Heart right ventricle (tissue), 16 donors: ENCODE measurements around the gene ABCA13. TPM values are rescaled to one million over a fixed set of nuclear protein-coding genes. Genes with fewer than 3 reads are reported as not detected.

Experiments used
- ATAC-seq, 8 donors: fragments of 200-7000 bp; cut with Tn5 transposase; one replicate each; pipeline ENCODE4 v1.9.1; 2020; ENCODE audit warnings: mild to moderate bottlenecking in 8 of 8, moderate library complexity in 8 of 8, moderate number of reproducible peaks in 1 of 8
- DNase-seq, 2 donors: peaks; one replicate each; pipeline ENCODE4 v3.0.0-alpha.2; 2020
- H3K27ac ChIP-seq, 10 donors: fragments of 200-600 bp; sonication (generic) in 2 of 10; one replicate each; pipeline versions ENCODE4 v1.5.0 to v1.8.0; 2020 to 2022; ENCODE audit warnings: mild to moderate bottlenecking in 3 of 10
- H3K27me3 ChIP-seq, 7 donors: fragments of 200-600 bp; one replicate each; pipeline ENCODE4 v1.8.0; 2021 to 2022; ENCODE audit warnings: mild to moderate bottlenecking in 2 of 7
- H3K36me3 ChIP-seq, 9 donors: fragments of 200-600 bp; sonication (generic) in 1 of 9; one replicate each; pipeline versions ENCODE4 v1.5.0 to v1.8.0; 2020 to 2022; ENCODE audit warnings: mild to moderate bottlenecking in 2 of 9
- H3K4me1 ChIP-seq, 9 donors: fragments of 200-600 bp; sonication (generic) in 1 of 9; one replicate each; pipeline versions ENCODE4 v1.5.0 to v1.8.0; 2020 to 2022; ENCODE audit warnings: mild to moderate bottlenecking in 4 of 9
- H3K4me3 ChIP-seq, 10 donors: fragments of 200-600 bp; sonication (generic) in 2 of 10; one replicate each; pipeline versions ENCODE4 v1.5.0 to v1.8.0; 2020 to 2022; ENCODE audit warnings: mild to moderate bottlenecking in 7 of 10, moderate library complexity in 2 of 10
- H3K9me3 ChIP-seq, 11 donors: fragments of 200-600 bp in 10 of 11; sonication (generic) in 2 of 11; one replicate each; pipeline versions ENCODE4 v1.5.0 to v1.8.0; 2013 to 2022; ENCODE audit warnings: mild to moderate bottlenecking in 2 of 11, control low read depth in 1 of 11, moderate library complexity in 1 of 11
- CTCF ChIP-seq, 9 donors: fragments of 200-600 bp; sonication (generic) in 2 of 9; IDR thresholded peaks; one replicate each; pipeline versions ENCODE4 v1.5.0 to v1.8.0; 2021 to 2022; ENCODE audit warnings: antibody characterized with exemption in 9 of 9, mild to moderate bottlenecking in 5 of 9, moderate library complexity in 1 of 9
- WGBS, 2 donors: extraction: QIAGEN DNeasy Blood & Tissue Kit; methylation state at CpG; one replicate each; pipeline ENCODE4 v1.1.7; 2013; ENCODE audit warnings: inconsistent platforms in 1 of 2; 5-methylcytosine and 5-hydroxymethylcytosine counted together
- intact Hi-C, 10 donors: fragments of 100-400 bp; cut with DNase I; formaldehyde crosslinking; loops; one replicate each; pipeline versions ENCODE4 v1.11.1 to v1.14.2; 2022
- polyA plus RNA-seq, 2 donors: library from polyadenylated mRNA; stranded (reverse); fragments of 200-250 nt; gene quantifications; one replicate each; pipeline ENCODE4 v1.2.3, GENCODE V29; 2013
- total RNA-seq, 10 donors: library from RNA; stranded (reverse); fragmentation: NEBNext Ultra II Directional in 3 of 10; extraction: Animal tissue kit (Norgen Biotek cat#: 25700) in 3 of 10; gene quantifications; one replicate each; pipeline versions ENCODE4 v1.2.1 to v1.2.4, GENCODE V29; 2021 to 2023
- donor health status: Arrhythmogenic right ventricular cardiomyopathy.
- donor health status: ischemic (EF 13 %, LVEDD 7.1; RV severe dilation, severe dysfunction).
- donor health status: healthy with polysubstance abuse.
- donor health status: DM: no; HTN: yes; CAD: no.
- donor health status: DM: no; HTN: no; CAD: no.
- donor health status: ischemic (EF 25% LVEDD 6.9; RV normal size, moderate dysfunction).
- donor health status: ischemic (EF 25% LVEDD 5.7; RV mildly dilated, moderate dysfunction).
- donor health status: healthy.
- donor health status: DM: yes; HTN: yes; CAD: no.
- donor health status: Ischemic cardiomyopathy.
- donor health status: ischemic (EF 35%, LVEDD 5.7; RV mildly dilated, moderate dysfunction).
- donor health status: nonischemic (EF 11% LVEDD 7.7; RV severe dilation, severe dysfunction).
- donor health status: DM: yes; HTN: yes; CAD: no.
- donor health status: PGD.
- donor health status: ischemic (EF 29% LVEDD 5.4; RV normal size, mild dysfunction).
- donor health status: nonischemic (EF 23%, LVEDD 6.1; RV moderate dilation, normal function).

ABCA13 gene
- total and polyA plus RNA-seq, 12 donors = 0.01 to 0.37 (median 0.06) TPM; not detected in 1

- ATAC-seq = no peak
- no peaks in the 10 kb centered on the region for H3K27me3 ChIP-seq
- intact Hi-C loops = no loop called here
- H3K27ac ChIP-seq = no peak overlapping the region
- H3K36me3 ChIP-seq = no peaks in the 10 kb centered on the region
- no peak overlapping the region for H3K4me3 ChIP-seq
- TF ChIP-seq CTCF (IDR thresholded peaks at IDR 0.05) = no peak
- H3K4me1 ChIP-seq = peaks cover 0 to 7% (median 0%) of the 10 kb centered on the region in 9 donors
- no peak for DNase-seq
- H3K9me3 ChIP-seq = no peaks in the 10 kb centered on the region
- 88% methylated on average over 6 of the region's 6 CpGs for WGBS, 2 donors
Measured at GRCh38 chr7:48384180-48384752, 213.0 kb downstream of the ABCA13 start.

- Histone ChIP-seq H3K9me3 (peaks cover 0 to 6% (median 0%) of the 10 kb centered on the region in 11 donors), H3K4me3 (no peak overlapping the region), H3K27ac (no peak overlapping the region), H3K27me3 (no peaks in the 10 kb centered on the region), H3K36me3 (no peaks in the 10 kb centered on the region), H3K4me1 (peaks cover 0 to 40% (median 0%) of the 10 kb centered on the region in 9 donors)
- ATAC-seq = no peak
- intact Hi-C loops = no loop called here
- no peak for TF ChIP-seq CTCF (IDR thresholded peaks at IDR 0.05)
- WGBS, 2 donors = 90 to 93% methylated on average over 2 of the region's 2 CpGs
- DNase-seq = no peak
Measured at GRCh38 chr7:48387932-48388331, 216.7 kb downstream of the ABCA13 start.

GRCh38 chr7:48388911-48389310 is 217.7 kb downstream of the ABCA13 start:
- intact Hi-C loops = no loop called here
- DNase-seq (no peak), ATAC-seq (no peak)
- H3K4me3 ChIP-seq = no peak overlapping the region
- H3K27me3 ChIP-seq = no peaks in the 10 kb centered on the region
- peak overlapping the region in 1 of 10 donors; percentile 37 for H3K27ac ChIP-seq
- peaks cover 0 to 6% (median 0%) of the 10 kb centered on the region in 11 donors for H3K9me3 ChIP-seq
- peaks cover 0 to 40% (median 0%) of the 10 kb centered on the region in 9 donors for H3K4me1 ChIP-seq
- 74 to 78% methylated on average over 4 of the region's 4 CpGs for WGBS, 2 donors
- H3K36me3 ChIP-seq = no peaks in the 10 kb centered on the region
- no peak for TF ChIP-seq CTCF (IDR thresholded peaks at IDR 0.05)

- intact Hi-C loops = no loop called here
- Histone ChIP-seq H3K27ac (peak overlapping the region in 1 of 10 donors; percentile 76), H3K4me3 (no peak overlapping the region), H3K36me3 (no peaks in the 10 kb centered on the region), H3K4me1 (peaks cover 0 to 40% (median 0%) of the 10 kb centered on the region in 9 donors), H3K9me3 (peaks cover 0 to 6% (median 0%) of the 10 kb centered on the region in 11 donors), H3K27me3 (no peaks in the 10 kb centered on the region)
- no peak for TF ChIP-seq CTCF (IDR thresholded peaks at IDR 0.05)
- DNase-seq (no peak), ATAC-seq (peak in 1 of 8 donors; percentile 52)
- WGBS, 2 donors = 59 to 67% methylated on average over 2 of the region's 2 CpGs
Measured at GRCh38 chr7:48389977-48390376, 218.7 kb downstream of the ABCA13 start.
